OCI-LY3 (cell line): ENCODE results near the gene TUBGCP6.

Experiments
- CTCF ChIP-seq: fragments of 200-600, 300-600 bp; sonication (generic); IDR thresholded peaks from 2 replicates; pipeline ENCODE4 v1.5.1; 2014; ENCODE audit warnings: antibody characterized with exemption, low read length, low read depth
- EZH2phosphoT487 ChIP-seq: fragments of 200-600 bp; shearing (Covaris generic); IDR thresholded peaks from 2 replicates; pipeline ENCODE4 v1.6.1; 2018; ENCODE audit warnings: antibody characterized with exemption, mixed run types, low read depth

GRCh38 chr22:50278461-50278860, 33.6 kb upstream of the TUBGCP6 start:
- no peak for TF ChIP-seq CTCF
- TF ChIP-seq EZH2phosphoT487, result no peak
